Ecto neural progenitor cell (in vitro differentiated cells): Measurements from ENCODE around the gene C1QTNF2.

ENCODE experiments used
- DNase-seq: peaks from one replicate; pipeline ENCODE4 v3.0.0-alpha.2; 2018; ENCODE audit warnings: low spot score

The C1QTNF2 gene

GRCh38 chr5:160375166-160375565 lies 4.7 kb upstream of the C1QTNF2 start:
- no peak for DNase-seq

DNA sequence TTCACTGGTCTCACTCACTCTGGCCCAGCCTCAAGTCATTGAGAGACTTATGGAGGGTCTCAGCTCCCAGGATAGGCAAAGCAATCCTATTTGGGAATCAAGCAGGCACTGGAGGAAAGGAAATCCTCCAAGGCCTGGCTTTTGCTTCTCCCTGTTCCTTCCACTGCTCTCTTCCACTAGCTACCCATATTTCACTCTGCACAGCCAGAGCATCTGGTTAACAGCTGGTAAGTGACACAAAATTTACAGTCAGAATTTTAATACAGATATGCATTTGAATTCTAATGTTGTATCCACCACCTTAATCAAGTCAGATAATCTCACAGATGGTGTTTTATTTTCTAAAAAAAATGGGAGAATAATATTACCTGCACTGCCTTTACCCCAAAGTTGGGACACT lies 868 bp upstream of the C1QTNF2 start:
- no peak for DNase-seq

DNA sequence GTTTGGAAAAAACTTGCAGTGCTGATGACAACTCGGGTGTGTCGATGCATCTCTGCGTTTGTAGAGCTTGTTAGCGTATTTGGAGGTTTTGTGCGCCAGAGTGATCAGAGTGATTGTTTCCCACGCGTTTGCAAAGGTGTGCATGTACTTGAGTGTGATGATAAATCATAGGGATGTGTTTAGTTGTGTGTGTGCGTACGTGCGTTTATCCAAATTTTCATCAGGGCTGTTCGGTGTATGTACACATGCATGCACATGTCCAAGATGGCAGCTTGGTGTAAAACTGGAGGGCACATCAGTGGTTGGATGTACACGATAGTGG lies 248 bp upstream of the C1QTNF2 start:
- DNase-seq: no peak

GRCh38 chr5:160367885-160368284 lies 2.5 kb downstream of the C1QTNF2 start:
- DNase-seq: no peak

- DNase-seq: no peak
Measured at GRCh38 chr5:160367261-160367660, 3.2 kb downstream of the C1QTNF2 start.

- no peak for DNase-seq
Measured at GRCh38 chr5:160366230-160366629, 4.2 kb downstream of the C1QTNF2 start.

DNA sequence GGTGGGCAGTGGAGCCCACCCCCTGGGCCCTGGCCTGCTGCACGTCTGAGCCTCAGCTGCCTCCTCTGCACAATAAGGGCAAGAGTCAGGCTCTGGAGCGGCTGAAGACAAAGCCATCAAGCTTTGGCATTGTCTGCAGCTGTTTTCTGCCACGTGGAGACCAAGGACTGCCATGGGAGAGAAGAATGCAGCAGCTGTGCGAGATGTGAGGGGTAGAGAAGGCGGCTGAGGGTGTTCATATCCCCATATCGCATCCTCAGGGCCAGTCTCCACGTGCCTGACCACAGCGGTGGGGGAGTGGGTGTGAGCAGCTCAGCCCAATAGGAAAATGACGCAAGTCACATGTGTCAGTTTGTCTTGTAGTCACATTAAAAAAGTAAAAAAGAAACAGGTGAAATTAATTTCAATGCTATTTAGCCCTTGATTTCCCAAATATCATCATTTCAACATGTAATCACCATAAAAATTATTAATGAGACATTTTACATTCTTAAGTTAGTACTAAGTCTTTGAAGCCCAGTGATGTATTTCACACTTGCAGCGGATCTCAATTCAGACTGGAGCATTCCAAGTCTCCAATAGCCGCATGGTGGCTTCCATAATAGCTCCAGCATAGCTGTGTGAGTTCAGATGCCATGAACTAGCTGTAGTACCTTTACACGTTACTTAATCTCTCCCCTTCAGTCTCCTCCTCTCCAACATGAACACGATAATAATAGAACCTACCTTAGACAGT lies 6.6 kb downstream of the C1QTNF2 start:
- DNase-seq: no peak

GRCh38 chr5:160363211-160363610 lies 7.2 kb downstream of the C1QTNF2 start:
- no peak for DNase-seq

- DNase-seq: no peak
Measured at GRCh38 chr5:160361624-160362228, 8.7 kb downstream of the C1QTNF2 start.

- no peak for DNase-seq
Measured at GRCh38 chr5:160360310-160360709, 10.1 kb downstream of the C1QTNF2 start.

DNA sequence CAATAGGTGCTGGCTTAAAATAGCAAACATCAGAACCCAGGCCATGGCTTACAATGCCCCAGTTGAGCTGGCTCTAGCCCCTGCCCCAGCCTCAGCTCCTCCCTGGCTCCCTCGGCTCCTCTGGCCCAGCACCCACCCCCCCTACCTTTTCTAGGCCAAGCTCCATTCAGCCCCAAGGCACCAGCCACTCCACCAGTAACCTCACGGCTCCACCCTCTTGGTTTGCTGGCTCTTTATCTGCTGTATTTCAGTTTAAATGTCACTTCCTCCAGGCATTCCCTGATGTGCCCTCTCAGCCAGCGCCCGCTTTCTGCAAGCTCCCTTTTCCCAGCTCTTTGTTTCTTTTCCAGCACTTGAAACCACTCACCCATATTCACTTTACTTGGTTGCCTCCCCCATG lies 10.6 kb downstream of the C1QTNF2 start:
- DNase-seq: no peak

DNA sequence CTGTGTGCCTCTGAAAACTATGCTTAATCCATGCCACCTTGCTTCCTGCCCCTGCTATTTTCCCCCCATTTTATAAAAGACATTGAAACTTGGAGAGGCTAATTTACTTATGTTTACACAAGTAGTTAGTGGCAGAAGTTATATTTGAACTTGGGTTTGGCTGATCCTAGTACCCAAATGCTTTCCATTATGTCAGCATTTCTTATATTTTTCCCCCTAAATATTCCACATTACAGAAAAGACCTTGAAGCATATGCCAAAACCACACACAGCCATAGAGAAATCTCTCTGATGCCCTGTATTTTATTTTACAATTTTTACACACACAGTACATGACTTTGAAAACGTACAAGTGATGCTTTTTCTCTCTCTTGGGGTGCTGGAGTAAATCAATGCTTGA lies 11.2 kb downstream of the C1QTNF2 start:
- DNase-seq: no peak

DNA sequence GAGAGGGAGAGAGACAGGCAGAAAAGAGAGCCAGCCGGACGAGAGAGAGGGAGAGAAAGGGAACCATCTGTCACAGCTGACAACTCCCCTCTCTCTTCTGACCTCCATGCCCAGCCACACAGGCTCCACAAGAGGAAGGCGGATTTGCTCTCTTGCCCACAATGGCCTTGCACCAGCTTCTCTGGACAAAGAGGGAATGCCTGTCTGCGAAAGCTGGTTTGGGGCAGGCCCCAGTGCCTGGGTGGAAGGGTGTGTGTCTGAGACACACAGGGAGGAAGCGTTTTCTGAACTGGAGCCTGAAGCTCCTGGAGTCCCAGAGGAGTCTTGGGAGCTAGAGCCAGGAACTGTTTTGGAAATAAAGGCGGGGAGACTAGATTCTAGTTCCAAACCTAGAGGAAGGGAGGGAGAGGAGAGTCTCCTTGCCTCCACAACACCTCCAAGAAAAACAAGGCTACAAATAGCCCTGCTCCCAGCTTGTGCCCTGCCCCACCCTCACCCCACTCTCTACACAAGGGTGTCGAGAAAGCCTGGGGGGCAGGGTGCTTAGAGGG lies 12.5 kb downstream of the C1QTNF2 start:
- DNase-seq: no peak

- DNase-seq: no peak
Measured at GRCh38 chr5:160357394-160357793, 13.0 kb downstream of the C1QTNF2 start.

GRCh38 chr5:160356550-160357347 lies 13.7 kb downstream of the C1QTNF2 start:
- no peak for DNase-seq

- no peak for DNase-seq
Measured at GRCh38 chr5:160354666-160355065, 15.8 kb downstream of the C1QTNF2 start.

- no peak for DNase-seq
Measured at GRCh38 chr5:160353379-160353778, 17.0 kb downstream of the C1QTNF2 start.

- no peak for DNase-seq
Measured at GRCh38 chr5:160352308-160352707, 18.1 kb downstream of the C1QTNF2 start.

DNA sequence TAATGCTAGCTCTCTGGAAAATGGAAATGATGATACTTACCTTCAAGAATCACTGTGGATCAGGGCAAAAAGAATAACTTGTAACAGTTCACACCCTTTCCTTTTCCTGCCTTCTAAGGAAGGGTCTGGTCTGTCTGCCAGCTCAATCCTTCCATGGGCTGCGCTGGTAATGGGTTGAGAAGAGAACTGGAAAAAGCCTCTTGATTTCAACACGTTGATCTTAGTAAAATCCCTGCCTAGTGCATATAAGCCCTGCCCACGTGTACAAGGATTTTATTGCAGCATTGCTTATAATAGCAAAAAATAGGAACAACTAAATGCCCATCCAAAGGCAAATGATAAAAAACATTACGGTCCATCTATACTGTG lies 20.5 kb downstream of the C1QTNF2 start:
- no peak for DNase-seq

GRCh38 chr5:160349249-160349934 lies 21.0 kb downstream of the C1QTNF2 start:
- no peak for DNase-seq

DNA sequence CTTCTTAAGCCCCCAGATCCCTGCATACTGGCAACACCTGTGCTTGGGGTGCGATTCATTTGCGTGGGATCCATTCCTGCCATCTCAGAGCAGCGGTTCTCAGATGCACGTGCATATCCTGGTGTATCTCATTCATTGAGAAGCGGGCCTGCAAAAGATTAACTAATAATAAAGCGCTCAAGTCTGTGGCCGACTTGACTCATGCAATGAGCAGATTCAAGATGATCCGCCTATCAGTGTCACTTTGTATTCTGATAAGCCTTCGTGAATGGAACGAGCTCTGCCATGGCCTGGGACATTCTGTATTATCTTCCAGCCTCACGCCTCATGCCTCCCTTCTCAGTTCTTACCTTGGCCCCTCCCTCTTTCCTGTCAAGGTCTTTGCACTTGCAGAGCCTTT lies 22.3 kb downstream of the C1QTNF2 start:
- no peak for DNase-seq

DNA sequence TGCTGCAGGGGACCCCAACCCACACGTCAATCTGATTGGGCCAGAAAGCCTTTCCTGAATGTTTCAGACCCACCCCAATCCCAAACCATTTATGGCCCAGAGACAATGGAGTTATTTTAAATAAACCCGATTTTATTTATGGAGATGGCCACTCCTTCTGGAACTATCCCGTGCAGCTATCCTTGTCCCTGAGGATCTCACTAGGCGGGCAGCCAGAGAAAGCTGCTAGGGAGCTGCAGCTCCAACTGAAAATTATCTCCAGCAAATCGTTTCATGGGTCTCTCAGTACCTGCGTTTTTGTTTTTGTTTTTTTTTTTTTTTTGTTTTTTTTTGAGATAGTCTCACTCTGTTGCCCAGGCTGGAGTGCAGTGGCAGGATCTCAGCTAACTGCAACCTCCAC lies 23.0 kb downstream of the C1QTNF2 start:
- DNase-seq: no peak
